MCF 10A (cell line): ENCODE results near the gene INPP5K. TPM values are rescaled to one million over a fixed set of nuclear protein-coding genes. Genes with fewer than 3 reads are reported as not detected.

Experiments used
- BruUV-seq: library from RNA; stranded (reverse); fragments of 400-500 nt; replicated peaks from 2 replicates; lab custom pipeline; 2021; lab: Mats Ljungman, UMichigan
- CTCF ChIA-PET: fragments of 300-600 bp; sonication (Branson Sonifier 250); formaldehyde crosslinking; extraction: SDS; loops from one replicate; lab custom pipeline; 2021; ENCODE audit warnings: antibody characterized with exemption, inconsistent platforms; lab: Yijun Ruan, JAX
- POLR2A ChIA-PET: fragments of 300-600, 350-650 bp; sonication (Branson Sonifier 250); formaldehyde crosslinking; extraction: SDS; loops from one replicate; lab custom pipeline; 2020; ENCODE audit warnings: antibody characterized with exemption, inconsistent platforms; lab: Yijun Ruan, JAX
- DNase-seq: peaks from one replicate; pipeline ENCODE4 v3.0.0-alpha.2; 2018; ENCODE audit not compliant: unreplicated experiment
- H3K27ac Mint-ChIP-seq: one replicate; pipeline ENCODE4 v1.8.0; 2022; ENCODE audit warnings: mild to moderate bottlenecking, low read depth, mixed read lengths; ENCODE audit not compliant: unreplicated experiment
- H3K27me3 Mint-ChIP-seq: one replicate; pipeline ENCODE4 v1.8.0; 2022; ENCODE audit warnings: mixed read lengths; ENCODE audit not compliant: insufficient read depth, unreplicated experiment
- H3K36me3 Mint-ChIP-seq: one replicate; pipeline ENCODE4 v1.8.0; 2022; ENCODE audit warnings: mild to moderate bottlenecking, moderate library complexity, mixed read lengths; ENCODE audit not compliant: insufficient read depth, unreplicated experiment
- H3K4me1 Mint-ChIP-seq: one replicate; pipeline ENCODE4 v1.8.0; 2022; ENCODE audit warnings: mixed read lengths; ENCODE audit not compliant: insufficient read depth, unreplicated experiment
- H3K4me3 Mint-ChIP-seq: one replicate; pipeline ENCODE4 v1.8.0; 2022; ENCODE audit warnings: mild to moderate bottlenecking, moderate library complexity, mixed read lengths; ENCODE audit not compliant: unreplicated experiment
- H3K9me3 Mint-ChIP-seq: one replicate; pipeline ENCODE4 v1.8.0; 2022; ENCODE audit warnings: mixed read lengths; ENCODE audit not compliant: unreplicated experiment
- CTCF ChIP-seq: fragments of 200-600 bp; IDR thresholded peaks from one replicate; pipeline ENCODE4 v1.8.0; 2022; ENCODE audit warnings: antibody characterized with exemption, mild to moderate bottlenecking; ENCODE audit not compliant: unreplicated experiment
- intact Hi-C: fragments of 100-400 bp; cut with micrococcal nuclease; formaldehyde crosslinking; loops from 2 replicates; pipeline ENCODE4 v1.14.1; 2022
- total RNA-seq: library from RNA; stranded (reverse); gene quantifications from 2 replicates; pipeline ENCODE4 v1.2.3, GENCODE V29; 2022

INPP5K gene
- total RNA-seq, 1 experiment from 2014 or later, result 28.9 TPM

GRCh38 chr17:1546292-1546922 lies 30.0 kb upstream of the INPP5K start:
- Mint-ChIP-seq H3K4me3 (no peak overlapping the region), H3K4me1 (peaks cover 10% of the 10 kb centered on the region), H3K27me3 (no peaks in the 10 kb centered on the region), H3K9me3 (no peaks in the 10 kb centered on the region), H3K36me3 (peaks cover 59% of the 10 kb centered on the region), H3K27ac (peak overlapping the region; percentile 86)
- DNase-seq, result no peak
- intact Hi-C loops, result no loop called here
- POLR2A ChIA-PET, result interaction anchor here (1.0 to 2.4 kb wide), 5 partner anchors 8 to 179 kb away, joined by 3 to 9 read pairs (median 5); partner anchors contain the start of gene INPP5K
- no peak for TF ChIP-seq CTCF
- no TSS peak for BruUV-seq
- CTCF ChIA-PET, result interaction anchor here (0.6 kb wide), 1 partner anchor 82 kb away, joined by 5 read pairs; the partner anchor contains the start of gene SLC43A2

- Mint-ChIP-seq H3K4me3 (peak overlapping the region; percentile 32), H3K27me3 (no peaks in the 10 kb centered on the region), H3K27ac (peak overlapping the region; percentile 86), H3K4me1 (peaks cover 10% of the 10 kb centered on the region), H3K36me3 (peaks cover 59% of the 10 kb centered on the region), H3K9me3 (no peaks in the 10 kb centered on the region)
- CTCF ChIA-PET, result interaction anchor here (0.5 to 1.3 kb wide), 5 partner anchors 13 to 102 kb away, joined by 3 to 5 read pairs (median 3); partner anchors contain the start of genes INPP5K and SLC43A2
- POLR2A ChIA-PET, result interaction anchor here (0.8 to 2.4 kb wide), 15 partner anchors 9 to 170 kb away, joined by 3 to 9 read pairs (median 4); partner anchors contain the start of genes INPP5K, PITPNA and RILP
- peak; percentile 71 for DNase-seq
- no TSS peak for BruUV-seq
- no peak for TF ChIP-seq CTCF
- intact Hi-C loops, result no loop called here
Observed at GRCh38 chr17:1545618-1546017, 29.2 kb upstream of the INPP5K start.

GRCh38 chr17:1542316-1542715 lies 25.9 kb upstream of the INPP5K start:
- no TSS peak for BruUV-seq
- H3K27ac Mint-ChIP-seq, result peak overlapping the region; percentile 77
- H3K4me1 Mint-ChIP-seq, result peaks cover 10% of the 10 kb centered on the region
- no peak for TF ChIP-seq CTCF
- DNase-seq, result no peak
- H3K36me3 Mint-ChIP-seq, result peaks cover 61% of the 10 kb centered on the region
- intact Hi-C loops, result no loop called here
- no peaks in the 10 kb centered on the region for H3K9me3 Mint-ChIP-seq
- CTCF ChIA-PET, result no interaction called here
- no peaks in the 10 kb centered on the region for H3K27me3 Mint-ChIP-seq
- POLR2A ChIA-PET, result interaction anchor here (1.4 kb wide), 1 partner anchor 27 kb away, joined by 3 read pairs; no protein-coding TSS in a partner anchor
- no peak overlapping the region for H3K4me3 Mint-ChIP-seq

GRCh38 chr17:1541367-1541904 lies 25.0 kb upstream of the INPP5K start:
- H3K27ac Mint-ChIP-seq, result no peak overlapping the region
- no TSS peak for BruUV-seq
- no peaks in the 10 kb centered on the region for H3K27me3 Mint-ChIP-seq
- peaks cover 68% of the 10 kb centered on the region for H3K36me3 Mint-ChIP-seq
- no peak for TF ChIP-seq CTCF
- intact Hi-C loops, result no loop called here
- no peak overlapping the region for H3K4me3 Mint-ChIP-seq
- H3K9me3 Mint-ChIP-seq, result no peaks in the 10 kb centered on the region
- CTCF ChIA-PET, result interaction anchor here (0.5 kb wide), 1 partner anchor 128 kb away, joined by 3 read pairs; no protein-coding TSS in a partner anchor
- peaks cover 10% of the 10 kb centered on the region for H3K4me1 Mint-ChIP-seq
- POLR2A ChIA-PET, result interaction anchor here (0.6 kb wide), 1 partner anchor 228 kb away, joined by 3 read pairs; no protein-coding TSS in a partner anchor
- no peak for DNase-seq
